ENCODE measurements around the gene TSKS.
A peak's percentile ranks its signal among the peaks of the same experiment; 100 is the strongest.

Gene TSKS

GRCh38 chr19:49763230-49763629 lies at the start of gene TSKS:
TSS of gene TSKS (minus strand) at chr19:49763306. CDS start at chr19:49763247, 59 bp downstream.
- DNase-seq (ENCODE audit: insufficient read length, low spot score): no peak
- FAIRE-seq: no peak

DNA sequence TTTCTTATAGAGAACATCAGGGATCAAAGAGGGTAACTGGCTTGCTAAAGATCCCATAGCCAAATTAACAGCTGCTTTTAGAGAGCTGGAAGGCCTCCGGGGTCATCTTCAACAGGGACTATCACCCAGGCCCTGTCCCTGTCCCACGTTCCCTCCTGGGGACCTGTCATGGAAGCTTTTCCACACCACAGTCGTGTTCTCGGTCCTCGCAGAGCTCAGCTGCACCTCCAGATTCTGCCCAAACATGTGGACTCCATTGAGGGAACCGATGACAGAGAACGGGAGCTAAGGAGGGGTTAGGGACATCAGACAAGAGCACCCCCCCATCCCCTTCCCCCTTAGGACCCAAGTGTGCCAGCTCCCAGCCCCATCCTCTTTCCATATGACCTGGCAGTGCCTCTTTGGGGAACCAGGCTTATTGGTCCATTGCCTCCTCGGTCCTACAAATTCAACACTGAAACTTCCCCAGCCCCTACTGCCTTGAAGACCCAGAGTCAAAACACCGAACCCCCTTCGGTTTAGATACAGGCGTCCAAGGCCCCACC lies 49.4 kb upstream of the TSKS start:
- DNase-seq (ENCODE audit: insufficient read length, low spot score): no peak
- no peak for FAIRE-seq

GRCh38 chr19:49811328-49811727 lies 48.2 kb upstream of the TSKS start:
- DNase-seq (ENCODE audit: insufficient read length, low spot score) (no peak), FAIRE-seq (no peak)

DNA sequence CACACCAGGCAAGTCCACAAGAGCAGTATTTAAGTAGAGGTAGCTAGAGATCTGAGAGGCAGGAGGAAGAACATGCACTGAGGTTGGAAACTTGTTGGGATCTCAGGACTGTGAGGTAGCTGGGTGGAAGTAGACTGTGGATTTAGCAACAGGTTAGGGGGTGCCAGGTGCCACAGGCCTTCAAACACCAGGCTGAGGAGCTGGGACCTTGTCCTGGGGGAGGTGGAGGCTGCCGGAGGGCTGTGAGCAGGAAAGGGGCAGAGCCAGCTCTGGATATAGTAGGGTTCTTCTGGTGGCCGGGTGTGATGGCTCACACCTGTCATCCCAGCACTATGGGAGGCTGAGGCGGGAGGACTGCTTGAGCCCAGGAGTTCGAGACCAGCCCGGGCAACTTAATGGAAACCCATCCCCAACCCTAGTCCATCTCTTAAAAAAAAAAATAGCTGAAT lies 46.9 kb upstream of the TSKS start:
- FAIRE-seq (no peak), DNase-seq (ENCODE audit: insufficient read length, low spot score) (no peak)

DNA sequence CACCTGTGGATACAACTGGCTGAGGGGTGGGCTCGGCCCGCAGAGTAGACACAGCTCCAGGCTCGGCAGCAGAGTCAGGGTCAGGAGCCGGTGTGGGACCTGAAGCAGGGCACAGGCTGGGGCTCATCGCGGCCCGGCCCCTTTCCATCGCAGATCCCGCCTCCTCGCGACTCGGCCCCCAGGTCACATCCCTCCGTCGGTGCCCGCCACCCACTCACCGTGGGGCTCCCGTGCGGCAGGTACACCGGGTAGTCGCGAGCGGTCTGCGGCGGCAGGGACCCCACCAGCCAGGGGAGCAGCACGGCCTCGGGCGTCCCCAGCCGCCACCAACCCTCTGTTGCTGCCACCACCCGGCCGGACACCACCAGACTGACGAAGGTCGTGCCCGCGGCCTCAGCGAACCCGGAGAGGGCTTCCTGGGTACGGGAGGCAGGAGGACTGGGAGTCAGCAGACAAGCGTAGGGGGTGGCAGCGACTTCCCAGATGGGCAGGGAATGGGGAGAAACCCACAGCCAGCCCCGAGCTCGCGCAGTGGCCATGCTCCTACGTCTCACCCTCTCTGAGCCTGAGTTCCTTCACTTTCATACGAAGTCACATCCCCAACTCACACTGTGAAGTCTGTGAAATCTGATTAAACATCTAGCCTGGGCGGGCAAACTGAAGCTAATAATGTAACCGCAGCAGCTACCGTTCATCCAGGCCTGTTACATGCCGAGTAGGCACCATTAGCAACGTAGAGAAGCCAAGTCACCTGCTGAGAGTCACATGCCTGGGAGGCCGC lies 46.2 kb upstream of the TSKS start:
- FAIRE-seq (no peak), DNase-seq (ENCODE audit: insufficient read length, low spot score) (no peak)

DNA sequence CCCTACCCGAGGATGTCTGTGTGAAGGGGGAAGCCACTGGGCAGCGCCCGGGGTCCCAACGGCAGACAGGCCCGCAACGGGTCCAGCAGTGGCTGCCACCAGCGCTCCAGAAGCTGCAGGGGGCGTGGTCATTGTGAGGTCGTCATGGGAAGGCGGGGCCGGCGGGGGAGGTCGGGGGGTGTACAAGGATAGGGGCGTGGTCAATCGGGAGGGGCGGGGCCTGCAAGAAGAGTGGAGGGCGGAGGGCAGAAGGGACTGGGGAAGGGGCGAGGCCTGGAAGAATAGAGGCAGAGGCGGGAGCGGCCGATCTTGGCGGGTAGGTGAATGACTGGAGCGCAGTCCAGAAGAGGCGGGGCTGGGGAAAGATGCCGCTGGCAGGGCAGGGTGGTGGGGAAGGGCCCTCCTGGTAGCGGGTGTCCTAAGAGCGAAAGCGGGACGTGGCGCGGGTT lies 45.6 kb upstream of the TSKS start:
- no peak for FAIRE-seq

GRCh38 chr19:49807904-49808675 lies 45.0 kb upstream of the TSKS start:
- no peak for FAIRE-seq
- DNase-seq (ENCODE audit: insufficient read length, low spot score): no peak

More for the DNA sequence above, 45.6 kb upstream of the TSKS start:
- peak; percentile 94 for DNase-seq (ENCODE audit: insufficient read length, low spot score)

DNA sequence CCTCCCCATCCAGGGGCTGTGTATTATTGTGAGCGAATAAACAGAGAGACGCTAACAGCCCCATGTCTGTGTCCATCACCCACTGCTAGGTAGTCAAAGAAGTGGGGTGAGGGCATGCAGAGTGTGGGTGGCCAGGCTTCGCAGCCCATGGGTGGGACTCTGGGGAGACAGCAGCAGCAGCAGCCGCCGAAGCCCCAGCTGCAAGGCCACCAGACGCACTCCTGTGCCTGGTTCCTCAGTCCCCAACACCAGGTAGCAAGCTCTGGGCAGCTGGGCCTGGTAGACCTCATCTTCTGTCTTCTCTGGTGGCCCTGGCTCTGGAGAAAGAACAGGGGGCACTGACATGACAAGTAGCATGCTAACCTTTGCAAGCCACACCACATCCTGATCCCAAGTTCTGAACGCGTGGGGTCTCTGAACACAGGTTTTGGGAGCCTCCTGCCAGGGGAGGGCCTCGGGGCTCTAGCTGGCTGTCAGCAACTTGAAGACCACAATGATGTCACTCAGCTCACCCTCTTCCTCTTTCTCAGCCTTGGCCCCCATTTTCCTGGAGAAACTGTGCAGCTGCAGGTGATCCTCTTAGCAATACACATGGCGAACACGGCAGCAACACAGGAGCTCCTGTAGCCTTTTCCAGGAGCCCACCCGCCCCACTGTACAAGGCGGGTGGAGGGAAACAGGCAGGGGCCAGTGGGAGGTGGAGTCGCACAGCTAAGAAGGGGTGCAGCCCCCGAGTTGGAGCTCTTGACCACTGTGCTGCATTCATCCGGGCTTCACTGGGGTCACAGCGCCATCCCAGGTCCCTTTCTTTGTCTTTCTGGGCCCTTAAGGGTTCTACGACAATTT lies 44.2 kb upstream of the TSKS start:
- no peak for DNase-seq (ENCODE audit: insufficient read length, low spot score)
- no peak for FAIRE-seq

- FAIRE-seq (no peak), DNase-seq (ENCODE audit: insufficient read length, low spot score) (no peak)
These were observed 43.5 kb upstream of the TSKS start for GRCh38 chr19:49806620-49806959.

DNA sequence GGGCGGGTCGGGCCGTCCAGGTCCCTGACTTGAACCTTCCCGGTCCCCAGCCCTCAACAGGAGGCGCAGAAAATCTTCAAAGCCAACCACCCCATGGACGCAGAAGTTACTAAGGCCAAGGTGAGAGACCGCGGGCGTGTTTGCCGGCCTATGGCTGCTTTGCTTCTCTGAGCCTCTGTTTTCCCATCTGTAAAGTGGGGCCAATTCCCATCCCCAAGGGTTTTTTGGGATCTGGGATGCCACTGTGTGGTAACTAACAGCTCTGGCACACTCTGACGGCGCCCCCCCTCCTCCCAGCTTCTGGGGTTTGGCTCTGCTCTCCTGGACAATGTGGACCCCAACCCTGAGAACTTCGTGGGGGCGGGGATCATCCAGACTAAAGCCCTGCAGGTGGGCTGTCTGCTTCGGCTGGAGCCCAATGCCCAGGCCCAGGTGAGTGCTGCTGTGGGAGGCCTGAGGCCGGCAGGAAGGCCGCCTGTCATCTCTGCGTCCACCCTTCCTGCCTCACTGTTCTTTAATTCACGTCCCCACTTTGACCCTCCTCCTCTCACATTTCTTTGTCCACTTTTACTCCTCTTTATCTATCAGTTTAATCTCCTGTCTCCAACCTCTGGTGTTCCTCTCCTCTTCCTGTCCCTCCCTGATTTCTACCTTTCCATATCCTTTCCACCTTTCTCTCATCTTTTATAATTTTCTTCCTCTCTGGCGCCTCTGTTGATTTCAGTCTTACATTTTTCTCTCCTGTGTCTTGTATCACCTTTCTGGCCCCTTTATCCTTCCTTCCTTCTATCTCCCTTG lies 42.9 kb upstream of the TSKS start:
- no peak for DNase-seq (ENCODE audit: insufficient read length, low spot score)
- no peak for FAIRE-seq

DNA sequence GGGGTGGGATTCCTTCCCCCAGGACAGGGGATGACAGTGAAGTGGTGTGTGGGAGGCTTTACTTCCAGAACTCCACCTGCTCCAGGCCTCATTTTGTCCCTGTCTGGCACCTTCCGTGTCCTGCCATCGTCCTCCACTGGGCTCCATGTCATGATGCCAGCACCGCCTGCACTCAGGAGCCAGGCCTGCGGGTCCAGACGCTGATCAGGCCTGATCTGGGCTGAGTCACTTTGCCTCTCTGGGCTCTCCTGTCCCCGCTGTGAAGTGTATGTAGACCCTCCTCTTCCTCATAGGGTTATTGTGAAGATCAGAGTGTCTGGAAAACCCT lies 40.4 kb upstream of the TSKS start:
- FAIRE-seq: no peak
- no peak for DNase-seq (ENCODE audit: insufficient read length, low spot score)

DNA sequence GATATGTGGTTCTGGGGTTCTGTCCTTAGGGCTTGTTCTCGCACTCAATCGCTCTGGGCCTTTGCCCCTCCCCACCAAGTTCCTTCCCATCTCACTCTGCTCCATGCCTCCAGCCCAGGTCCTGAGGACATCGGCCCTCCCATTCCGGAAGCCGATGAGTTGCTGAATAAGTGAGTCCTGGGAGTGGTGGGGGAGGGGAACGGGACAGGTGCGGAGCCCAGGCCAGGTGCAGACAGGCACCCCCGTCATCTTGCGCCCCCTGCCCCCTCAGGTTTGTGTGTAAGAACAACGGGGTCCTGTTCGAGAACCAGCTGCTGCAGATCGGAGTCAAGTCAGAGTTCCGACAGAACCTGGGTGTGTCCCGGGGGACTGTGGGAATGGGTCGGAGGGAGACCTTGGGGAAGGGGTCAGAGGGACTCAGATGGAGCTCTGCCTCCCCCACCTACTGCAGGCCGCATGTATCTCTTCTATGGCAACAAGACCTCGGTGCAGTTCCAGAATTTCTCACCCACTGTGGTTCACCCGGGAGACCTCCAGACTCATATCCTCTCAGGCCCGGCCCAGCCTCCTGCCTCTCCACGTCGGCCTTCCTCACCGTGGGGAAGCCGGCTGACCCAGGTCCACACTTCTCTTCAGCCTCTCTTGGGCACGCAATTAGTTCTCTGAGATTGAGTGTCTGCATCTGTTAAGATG lies 39.9 kb upstream of the TSKS start:
- FAIRE-seq: no peak
- no peak for DNase-seq (ENCODE audit: insufficient read length, low spot score)

DNA sequence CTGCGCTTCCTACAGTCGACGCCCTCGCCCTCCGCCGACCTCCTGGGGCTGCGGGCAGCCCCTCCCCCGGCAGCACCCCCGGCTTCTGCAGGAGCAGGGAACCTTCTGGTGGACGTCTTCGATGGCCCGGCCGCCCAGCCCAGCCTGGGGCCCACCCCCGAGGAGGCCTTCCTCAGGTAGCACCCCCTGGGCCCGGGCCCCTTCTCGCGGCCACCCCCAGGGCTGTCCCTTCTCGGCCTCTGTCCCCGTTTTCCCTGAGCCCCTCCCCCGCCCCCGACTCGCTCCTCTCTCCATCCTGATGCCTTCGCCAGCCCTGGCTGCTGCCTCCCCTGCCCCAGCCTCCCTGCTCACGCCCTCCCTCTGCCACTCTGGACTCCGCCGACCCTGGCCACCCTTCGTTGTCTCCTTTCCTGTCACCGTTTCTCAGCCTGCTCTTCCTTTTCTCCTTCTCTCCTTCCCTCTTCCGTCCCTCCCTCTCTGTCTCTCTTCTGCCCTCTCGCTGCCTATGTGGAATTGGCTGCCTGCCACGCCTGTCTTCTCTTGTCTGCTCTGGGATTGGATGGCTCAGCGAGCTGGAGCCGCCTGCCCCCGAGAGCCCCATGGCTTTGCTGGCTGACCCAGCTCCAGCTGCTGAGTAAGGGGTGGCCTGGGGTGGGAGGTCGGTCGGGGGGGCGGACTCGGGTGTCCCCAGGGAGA lies 39.0 kb upstream of the TSKS start:
- FAIRE-seq: no peak
- DNase-seq (ENCODE audit: insufficient read length, low spot score): no peak

GRCh38 chr19:49801401-49801888 lies 38.3 kb upstream of the TSKS start:
- no peak for FAIRE-seq
- no peak for DNase-seq (ENCODE audit: insufficient read length, low spot score)

GRCh38 chr19:49800771-49801170 lies 37.7 kb upstream of the TSKS start:
- no peak for FAIRE-seq
- DNase-seq (ENCODE audit: insufficient read length, low spot score): no peak

- FAIRE-seq (no peak), DNase-seq (ENCODE audit: insufficient read length, low spot score) (no peak)
These were observed 36.8 kb upstream of the TSKS start for GRCh38 chr19:49799798-49800376.

- no peak for DNase-seq (ENCODE audit: insufficient read length, low spot score)
- FAIRE-seq: no peak
These were observed 36.2 kb upstream of the TSKS start for GRCh38 chr19:49799271-49799797.

GRCh38 chr19:49798574-49798973 lies 35.5 kb upstream of the TSKS start:
- FAIRE-seq (no peak), DNase-seq (ENCODE audit: insufficient read length, low spot score) (no peak)

All from GM19239 (cell line).